Ectodermal cell (in vitro differentiated cells): Measurements from ENCODE around the gene RAD23B.

Source experiments
- H3K27ac ChIP-seq: 2 replicates; pipeline ENCODE4 v1.7.0; 2013; ENCODE audit warnings: mild to moderate bottlenecking, low read depth, low read length; ENCODE audit not compliant: insufficient read depth, poor library complexity, severe bottlenecking
- H3K27me3 ChIP-seq: 2 replicates; pipeline ENCODE4 v1.7.0; 2013; ENCODE audit warnings: mild to moderate bottlenecking, low read length; ENCODE audit not compliant: insufficient read depth, control insufficient read depth, poor library complexity, severe bottlenecking
- H3K36me3 ChIP-seq: one replicate; pipeline ENCODE4 v1.7.0; 2013; ENCODE audit warnings: low read length; ENCODE audit not compliant: control insufficient read depth, insufficient read depth
- H3K4me1 ChIP-seq: one replicate; pipeline ENCODE4 v1.7.0; 2013; ENCODE audit warnings: low read length; ENCODE audit not compliant: control insufficient read depth, insufficient read depth
- H3K4me3 ChIP-seq: 2 replicates; pipeline ENCODE4 v1.7.0; 2013; ENCODE audit warnings: low read depth, low read length, control low read depth; ENCODE audit not compliant: insufficient read depth
- H3K9me3 ChIP-seq: 2 replicates; pipeline ENCODE4 v1.7.0; 2013; ENCODE audit warnings: mild to moderate bottlenecking, low read length, moderate library complexity; ENCODE audit not compliant: control insufficient read depth
- WGBS, 2 experiments: methylation state at CpG; one replicate each; pipeline ENCODE4 v1.1.7; 2013; ENCODE audit warnings: missing lambda C conversion rate in 2 of 2; 5-methylcytosine and 5-hydroxymethylcytosine counted together

Gene RAD23B

DNA sequence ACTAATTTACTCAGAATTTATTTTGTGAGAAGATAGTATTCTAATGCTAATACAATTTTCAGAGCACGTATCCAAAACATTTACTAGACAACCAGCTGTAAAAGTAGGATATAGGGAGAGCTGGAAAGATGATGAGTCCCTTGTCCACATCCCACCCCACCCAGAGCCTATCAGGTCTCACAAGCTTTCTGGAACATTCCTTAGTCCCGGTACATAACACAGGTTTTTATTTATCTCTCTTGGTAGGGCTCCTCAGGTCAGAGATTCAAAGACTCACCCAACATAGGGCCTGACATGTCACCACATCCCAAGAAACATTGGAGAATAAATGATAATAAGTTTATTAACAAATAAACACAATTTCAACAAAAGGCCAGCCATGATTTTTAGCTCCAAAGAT is 13.8 kb upstream of the RAD23B start:
- WGBS, 2 experiments: 92 to 100% methylated on average over 1 of the region's 2 CpGs
- Histone ChIP-seq H3K9me3 (no peaks in the 10 kb centered on the region), H3K4me1 (no peaks in the 10 kb centered on the region), H3K27me3 (no peaks in the 10 kb centered on the region), H3K36me3 (no peaks in the 10 kb centered on the region), H3K4me3 (no peak overlapping the region), H3K27ac (no peak overlapping the region)

DNA sequence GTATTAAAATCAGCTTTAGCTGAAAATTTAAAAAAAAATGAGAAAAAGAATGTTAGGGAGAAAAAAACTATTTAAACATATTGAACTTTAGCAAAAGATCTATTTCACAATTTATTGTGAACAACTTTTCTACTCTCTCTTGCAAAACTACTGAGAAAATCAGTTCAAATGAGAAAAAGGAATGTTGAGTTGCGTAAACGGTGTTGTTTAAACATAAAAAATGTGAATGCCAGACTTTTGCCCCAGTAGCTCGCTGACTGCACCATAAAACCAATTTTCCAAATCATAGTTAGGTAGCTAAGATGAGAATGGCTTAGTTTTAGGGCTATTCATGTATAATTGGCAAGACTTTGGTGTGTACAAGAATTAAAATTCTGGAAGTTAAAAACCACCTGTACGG is 13.4 kb upstream of the RAD23B start:
- H3K27me3 ChIP-seq: no peaks in the 10 kb centered on the region
- no peak overlapping the region for H3K4me3 ChIP-seq
- H3K27ac ChIP-seq: no peak overlapping the region
- no peaks in the 10 kb centered on the region for H3K9me3 ChIP-seq
- 85 to 96% methylated on average over 2 to 4 of the region's 4 CpGs for WGBS, 2 experiments
- H3K4me1 ChIP-seq: no peaks in the 10 kb centered on the region
- no peaks in the 10 kb centered on the region for H3K36me3 ChIP-seq

- Histone ChIP-seq H3K36me3 (no peaks in the 10 kb centered on the region), H3K4me1 (no peaks in the 10 kb centered on the region), H3K27ac (no peak overlapping the region), H3K4me3 (no peak overlapping the region), H3K27me3 (no peaks in the 10 kb centered on the region), H3K9me3 (no peaks in the 10 kb centered on the region)
- no CpG with 5 or more reads among the region's 1 CpG for WGBS, 2 experiments
Measured at GRCh38 chr9:107270082-107270481, 13.0 kb upstream of the RAD23B start.

DNA sequence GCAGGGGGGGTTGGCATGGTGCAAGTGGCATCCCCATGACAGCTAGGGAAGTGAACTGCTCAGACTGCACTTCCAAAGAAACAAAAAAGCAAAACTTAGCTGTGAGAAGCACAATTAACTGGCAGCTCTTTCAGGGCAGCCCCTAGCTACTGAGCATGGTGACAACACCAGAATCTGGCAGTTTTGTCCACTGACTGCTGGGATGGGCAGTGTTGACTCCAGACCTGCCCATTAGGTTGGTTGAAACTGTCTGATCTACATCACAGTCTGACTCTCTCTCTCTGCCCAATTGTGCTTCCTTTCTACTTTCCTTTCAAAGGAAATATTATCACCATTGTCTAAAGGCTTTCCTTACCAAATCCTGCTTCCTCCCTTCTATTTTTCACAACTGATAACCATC is 12.5 kb upstream of the RAD23B start:
- Histone ChIP-seq H3K9me3 (no peaks in the 10 kb centered on the region), H3K27me3 (no peaks in the 10 kb centered on the region), H3K27ac (no peak overlapping the region), H3K4me1 (no peaks in the 10 kb centered on the region), H3K36me3 (no peaks in the 10 kb centered on the region), H3K4me3 (no peak overlapping the region)

GRCh38 chr9:107273634-107274033 is 9.4 kb upstream of the RAD23B start:
- no peaks in the 10 kb centered on the region for H3K36me3 ChIP-seq
- no peaks in the 10 kb centered on the region for H3K27me3 ChIP-seq
- H3K27ac ChIP-seq: no peak overlapping the region
- H3K9me3 ChIP-seq: no peaks in the 10 kb centered on the region
- H3K4me3 ChIP-seq: no peak overlapping the region
- no peaks in the 10 kb centered on the region for H3K4me1 ChIP-seq
- WGBS, 2 experiments: 89 to 92% methylated on average over 3 to 4 of the region's 4 CpGs

DNA sequence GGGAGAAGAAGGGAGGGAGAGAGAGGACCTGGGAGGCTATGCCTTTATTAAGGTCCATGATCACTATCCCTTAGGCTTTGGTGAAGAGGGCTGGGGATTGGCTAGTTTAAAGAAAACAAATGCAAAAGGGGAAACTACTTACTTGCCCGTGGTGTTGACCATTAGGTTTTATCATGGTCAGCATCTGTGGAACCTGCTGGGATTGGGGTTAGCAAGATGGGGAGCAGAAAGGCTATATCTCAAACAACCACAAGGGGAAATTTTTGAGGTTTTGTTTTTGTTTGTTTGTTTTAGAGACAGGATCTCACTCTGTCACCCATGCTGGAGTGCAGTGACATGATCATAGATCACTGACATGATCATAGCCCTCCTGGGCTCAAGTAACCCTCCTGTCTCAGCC is 9.0 kb upstream of the RAD23B start:
- H3K4me1 ChIP-seq: no peaks in the 10 kb centered on the region
- no peaks in the 10 kb centered on the region for H3K27me3 ChIP-seq
- no peaks in the 10 kb centered on the region for H3K9me3 ChIP-seq
- 85 to 90% methylated on average over 1 of the region's 1 CpG for WGBS, 2 experiments
- H3K4me3 ChIP-seq: no peak overlapping the region
- no peaks in the 10 kb centered on the region for H3K36me3 ChIP-seq
- H3K27ac ChIP-seq: no peak overlapping the region

GRCh38 chr9:107274953-107275422 is 8.1 kb upstream of the RAD23B start:
- 92 to 93% methylated on average over 4 of the region's 4 CpGs for WGBS, 2 experiments
- H3K36me3 ChIP-seq: no peaks in the 10 kb centered on the region
- H3K9me3 ChIP-seq: no peaks in the 10 kb centered on the region
- no peak overlapping the region for H3K4me3 ChIP-seq
- H3K27ac ChIP-seq: no peak overlapping the region
- H3K4me1 ChIP-seq: no peaks in the 10 kb centered on the region
- no peaks in the 10 kb centered on the region for H3K27me3 ChIP-seq

DNA sequence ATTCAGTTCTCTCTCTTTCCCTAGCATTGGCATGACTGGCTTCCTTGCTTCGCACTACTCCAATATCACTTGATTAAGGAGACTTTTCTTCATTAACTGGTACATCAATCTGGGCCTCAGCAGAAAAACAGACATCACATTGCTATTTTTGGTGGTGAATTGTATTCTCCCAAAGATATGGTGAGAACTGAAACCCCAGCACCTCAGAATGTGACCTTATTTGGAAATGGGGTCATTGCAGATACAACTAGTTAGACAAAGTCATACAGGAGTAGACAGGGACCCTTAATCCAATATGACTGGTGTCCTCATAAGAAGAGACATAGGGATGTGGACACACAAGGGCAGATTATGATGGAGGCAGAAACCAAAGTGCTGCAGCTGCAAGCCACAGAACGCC is 7.5 kb upstream of the RAD23B start:
- Histone ChIP-seq H3K27me3 (no peaks in the 10 kb centered on the region), H3K27ac (no peak overlapping the region), H3K4me3 (no peak overlapping the region), H3K9me3 (no peaks in the 10 kb centered on the region), H3K36me3 (no peaks in the 10 kb centered on the region), H3K4me1 (no peaks in the 10 kb centered on the region)
- WGBS, 2 experiments: 97 to 98% methylated on average over 2 of the region's 2 CpGs

GRCh38 chr9:107276966-107277710 is 5.9 kb upstream of the RAD23B start:
- no peaks in the 10 kb centered on the region for H3K36me3 ChIP-seq
- no peaks in the 10 kb centered on the region for H3K4me1 ChIP-seq
- no peaks in the 10 kb centered on the region for H3K9me3 ChIP-seq
- H3K27ac ChIP-seq: no peak overlapping the region
- no peak overlapping the region for H3K4me3 ChIP-seq
- no peaks in the 10 kb centered on the region for H3K27me3 ChIP-seq
- 92 to 93% methylated on average over 4 of the region's 5 CpGs for WGBS, 2 experiments

DNA sequence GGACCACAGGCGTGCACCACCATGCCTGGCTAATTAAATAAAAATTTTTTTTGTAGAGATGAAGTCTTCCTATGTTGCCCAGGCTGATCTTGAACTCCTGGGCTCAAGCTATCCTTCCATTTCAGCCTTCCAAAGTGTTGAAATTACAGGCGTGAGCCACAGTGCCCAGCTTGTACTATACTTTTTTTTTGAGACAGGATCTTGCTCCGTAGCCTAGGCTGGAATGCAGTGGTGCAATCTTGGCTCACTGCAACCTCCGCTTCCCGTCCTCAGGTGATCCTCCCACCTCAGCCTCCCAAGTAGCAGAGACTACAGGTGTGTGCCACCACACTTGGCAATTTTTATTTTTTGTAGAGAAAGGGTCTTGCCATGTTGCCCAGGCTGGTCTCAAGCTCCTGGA is 5.3 kb upstream of the RAD23B start:
- H3K4me1 ChIP-seq: no peaks in the 10 kb centered on the region
- 92 to 93% methylated on average over 5 of the region's 5 CpGs for WGBS, 2 experiments
- H3K27me3 ChIP-seq: no peaks in the 10 kb centered on the region
- H3K27ac ChIP-seq: no peak overlapping the region
- H3K4me3 ChIP-seq: no peak overlapping the region
- no peaks in the 10 kb centered on the region for H3K36me3 ChIP-seq
- H3K9me3 ChIP-seq: no peaks in the 10 kb centered on the region

DNA sequence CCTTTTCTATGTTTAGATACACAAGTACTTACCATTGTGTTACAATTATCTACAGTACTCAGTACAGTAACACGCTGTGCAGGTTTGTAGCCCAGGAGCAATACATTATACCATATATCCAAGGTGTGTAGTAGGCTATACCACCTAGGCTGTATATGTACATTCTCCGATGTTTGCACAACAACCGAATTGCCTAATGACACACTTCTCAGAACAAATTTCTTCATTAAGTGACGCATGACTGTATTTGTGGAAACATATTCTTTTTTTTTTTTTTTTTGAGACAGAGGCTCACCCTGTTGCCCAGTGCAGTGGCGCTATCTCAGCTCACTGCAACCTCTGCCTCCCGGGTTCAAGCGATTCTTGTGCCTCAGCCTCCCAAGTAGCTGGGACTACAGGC is 4.0 kb upstream of the RAD23B start:
- Histone ChIP-seq H3K27ac (no peak overlapping the region), H3K4me3 (no peak overlapping the region), H3K9me3 (no peaks in the 10 kb centered on the region), H3K4me1 (no peaks in the 10 kb centered on the region), H3K27me3 (no peaks in the 10 kb centered on the region), H3K36me3 (no peaks in the 10 kb centered on the region)
- WGBS, 2 experiments: 92 to 96% methylated on average over 7 of the region's 7 CpGs
